HG02588 (cell line): ENCODE results near the gene CRMP1.

Experiments
- ATAC-seq: cut with Tn5 transposase; IDR thresholded peaks from one replicate; pipeline ENCODE4 v1.9.1; 2021; ENCODE audit warnings: mild to moderate bottlenecking, moderate library complexity; ENCODE audit not compliant: unreplicated experiment

The CRMP1 gene

DNA sequence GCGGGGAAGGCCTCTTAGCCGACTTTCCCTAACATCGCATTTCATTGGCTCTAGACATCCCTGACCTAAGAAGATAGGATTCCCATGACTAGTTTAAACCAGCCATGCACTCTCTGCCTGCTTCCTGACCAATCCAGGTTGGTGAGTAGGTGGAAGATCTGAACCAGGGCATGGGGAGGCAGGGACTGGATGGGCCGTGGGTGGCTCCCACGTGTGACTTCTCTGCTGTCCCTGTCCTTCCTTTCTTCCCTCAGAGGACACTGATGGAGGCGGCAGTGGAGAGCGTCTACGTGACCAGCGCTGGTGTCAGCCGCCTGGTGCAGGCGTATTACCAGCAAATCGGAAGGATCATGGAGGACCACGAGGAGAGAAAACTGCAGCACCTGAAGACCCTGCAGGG lies 91.2 kb downstream of the CRMP1 start:
- ATAC-seq, result no peak

DNA sequence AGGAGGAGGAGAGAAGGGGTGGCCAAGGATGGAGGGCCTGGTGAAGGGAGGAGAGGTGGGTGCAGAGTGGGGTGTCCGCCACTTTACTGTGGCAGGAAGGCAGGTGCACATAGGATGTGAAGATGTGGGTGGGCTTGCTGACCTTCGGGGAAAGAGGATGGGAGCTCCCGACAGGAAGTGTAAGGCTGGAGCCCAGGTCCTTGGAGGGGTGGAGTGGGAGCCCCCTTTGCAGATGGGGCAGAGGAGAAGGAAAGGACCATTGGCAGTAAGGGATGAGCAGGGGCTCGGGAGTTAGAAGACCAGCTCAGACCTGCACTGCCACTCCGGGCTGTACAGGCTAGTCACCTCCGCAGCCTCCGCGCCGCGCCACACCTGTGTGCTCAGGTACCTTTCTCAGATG lies 92.4 kb downstream of the CRMP1 start:
- no peak for ATAC-seq

DNA sequence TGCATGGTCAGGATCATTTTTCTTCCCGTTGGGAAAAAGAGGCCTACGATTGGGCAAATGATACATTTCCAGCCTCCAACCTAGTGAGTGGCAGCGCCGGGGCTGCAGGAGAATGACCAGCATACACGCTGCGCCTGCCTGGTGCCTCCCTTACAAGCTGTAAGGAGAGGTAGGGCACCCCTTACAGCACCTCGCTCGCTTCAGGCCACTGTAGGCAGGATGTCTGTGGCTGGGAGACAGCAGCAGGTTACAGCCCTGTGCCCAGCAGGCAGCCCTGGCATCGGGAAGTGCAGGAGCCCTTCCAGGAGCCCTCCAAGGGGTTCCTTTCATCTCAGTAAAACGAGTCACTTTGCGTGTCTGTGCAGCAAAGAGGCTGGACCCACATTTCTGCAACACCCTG lies 93.5 kb downstream of the CRMP1 start:
- ATAC-seq, result no peak

DNA sequence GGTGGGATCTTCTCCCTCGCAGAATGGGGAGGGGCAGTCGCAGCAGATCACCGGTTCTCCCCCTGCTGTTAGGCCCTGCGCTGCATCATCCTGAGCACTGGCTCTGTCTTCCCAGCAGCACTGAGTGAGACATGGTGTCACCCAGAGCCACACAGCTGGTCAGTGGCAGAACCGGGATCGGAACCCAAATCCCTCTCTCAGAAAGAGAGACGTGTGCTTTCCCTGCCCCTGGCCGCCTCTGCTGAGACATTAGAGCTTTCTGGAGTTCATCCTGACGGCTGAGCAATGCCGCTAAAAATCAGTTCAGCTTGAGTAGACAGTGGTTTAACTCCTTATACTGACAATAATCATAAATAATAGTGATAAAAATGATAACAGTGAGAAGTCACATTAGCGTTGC lies 93.9 kb downstream of the CRMP1 start:
- no peak for ATAC-seq

DNA sequence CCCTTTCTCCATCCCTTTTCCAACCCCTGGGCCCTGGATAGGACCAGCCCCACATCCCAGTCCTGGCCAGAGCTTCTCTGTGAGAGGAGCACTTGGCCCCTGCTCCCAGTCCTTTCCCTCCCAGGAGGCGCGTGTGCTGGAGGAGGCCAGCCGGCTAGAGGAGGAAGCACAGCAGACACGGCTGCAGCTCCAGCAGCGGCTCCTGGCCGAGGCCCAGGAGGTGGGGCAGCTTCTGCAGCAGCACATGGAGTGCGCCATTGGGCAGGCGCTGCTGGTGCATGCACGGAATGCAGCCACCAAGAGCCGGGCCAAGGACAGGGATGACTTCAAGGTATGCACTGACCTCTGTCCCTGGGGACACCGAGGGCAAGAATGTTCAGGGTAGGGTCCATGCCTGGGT lies 94.4 kb downstream of the CRMP1 start:
- ATAC-seq, result no peak

DNA sequence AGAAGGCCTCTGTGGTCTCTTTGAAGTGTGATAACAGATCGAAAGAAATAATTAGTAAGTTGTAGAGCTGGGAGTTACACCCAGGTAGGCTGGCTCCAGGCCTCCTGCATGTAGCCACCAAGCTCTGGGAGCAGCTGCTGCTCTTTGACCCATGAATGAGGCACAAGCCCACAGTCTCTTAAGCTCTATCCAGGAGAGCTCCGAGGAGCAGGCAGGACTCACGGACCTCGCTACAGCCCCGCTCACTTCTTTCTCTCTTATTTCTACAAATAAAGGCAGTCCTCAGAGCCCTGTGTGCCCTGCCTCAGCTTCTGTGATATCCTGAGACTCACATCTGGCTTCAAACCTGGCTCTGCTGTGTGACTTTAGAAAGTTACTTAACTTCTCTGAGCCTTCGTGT lies 95.0 kb downstream of the CRMP1 start:
- no peak for ATAC-seq

DNA sequence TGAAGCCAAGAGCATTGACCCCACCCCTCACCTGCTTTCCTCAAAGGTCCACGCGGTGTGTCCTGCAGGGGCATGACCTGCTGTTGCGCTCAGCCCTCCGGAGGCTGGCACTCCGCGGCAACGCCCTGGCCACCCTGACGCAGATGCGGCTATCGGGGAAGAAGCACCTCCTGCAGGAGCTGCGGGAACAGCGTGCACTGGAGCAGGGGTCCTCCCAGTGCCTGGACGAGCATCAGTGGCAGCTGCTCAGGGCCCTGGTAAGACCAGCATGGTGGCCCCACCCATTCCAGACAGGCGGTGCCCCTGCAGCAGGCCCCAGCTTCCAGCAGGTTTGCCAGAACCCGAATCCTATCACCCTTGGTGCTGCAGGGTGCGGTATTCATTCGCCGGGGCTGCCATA lies 95.9 kb downstream of the CRMP1 start:
- ATAC-seq, result no peak

DNA sequence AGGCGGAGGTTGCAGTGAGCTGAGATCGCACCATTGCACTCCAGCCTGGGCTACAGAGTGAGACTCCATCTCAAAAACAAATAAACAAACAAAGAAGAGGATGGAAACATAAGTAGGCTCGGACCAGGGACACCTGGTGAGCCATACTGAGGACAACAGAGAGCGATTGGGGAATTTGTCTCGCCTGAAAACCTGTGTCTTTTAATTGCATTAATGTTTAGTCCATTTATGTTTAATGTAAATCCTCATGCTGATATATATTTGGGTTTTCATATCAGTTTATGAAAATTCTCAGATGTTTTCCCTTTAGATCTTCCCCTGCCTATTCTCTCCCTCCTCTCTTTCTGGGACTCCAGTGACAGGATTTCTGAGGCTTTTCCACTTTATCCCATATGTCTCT lies 97.3 kb downstream of the CRMP1 start:
- ATAC-seq, result no peak

DNA sequence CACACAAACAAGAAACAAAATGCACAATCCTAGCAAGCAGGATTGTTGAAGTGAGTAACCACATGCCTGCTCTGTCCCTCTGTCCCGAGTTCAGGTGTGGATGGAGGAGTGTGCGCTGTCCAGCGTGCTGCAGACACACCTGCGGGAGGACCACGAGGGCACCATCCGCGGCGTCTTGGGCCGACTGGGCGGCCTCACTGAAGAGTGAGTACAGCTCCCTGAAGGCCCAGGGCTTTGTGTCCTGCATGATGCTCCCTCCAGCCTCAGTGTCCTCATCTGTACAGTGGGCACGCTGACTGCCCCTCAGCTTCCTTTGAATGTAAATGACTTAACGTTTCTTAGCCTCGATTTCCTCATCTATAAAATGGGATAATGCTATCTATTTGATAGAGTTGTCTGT lies 99.4 kb downstream of the CRMP1 start:
- no peak for ATAC-seq

DNA sequence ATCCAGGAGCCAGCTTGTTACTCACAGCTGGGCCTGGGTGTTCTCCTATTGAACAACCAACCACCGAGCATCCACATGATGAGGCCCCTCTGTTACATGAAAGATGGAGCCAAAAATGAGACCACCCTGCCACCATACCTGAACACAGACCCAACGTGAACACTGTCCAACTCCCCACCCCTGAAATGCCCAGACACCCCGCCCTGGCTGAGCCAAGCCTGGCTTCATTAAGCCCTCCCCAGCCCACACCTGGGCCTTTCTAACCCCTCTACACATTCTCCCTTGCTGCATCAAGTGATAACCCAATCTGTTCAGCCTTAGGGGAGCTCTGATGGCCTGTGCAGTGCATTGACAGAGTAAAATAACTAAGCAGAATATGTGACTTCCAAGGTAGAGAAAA lies 101.2 kb downstream of the CRMP1 start:
- ATAC-seq, result no peak

DNA sequence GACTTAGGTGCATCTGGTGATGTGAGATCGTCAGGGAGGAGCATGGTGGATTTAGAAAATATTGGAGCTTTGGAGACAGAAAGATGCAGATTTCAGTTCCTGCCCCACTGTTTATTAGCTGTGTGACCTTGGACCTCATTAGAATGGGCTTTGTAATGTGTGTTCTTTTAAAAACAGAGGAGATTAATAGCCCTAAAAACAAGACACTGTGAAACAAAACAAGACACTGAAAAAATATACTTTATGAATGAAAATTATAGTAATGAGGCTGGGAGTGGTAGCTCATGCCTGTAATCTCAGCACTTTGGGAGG lies 102.4 kb downstream of the CRMP1 start:
- no peak for ATAC-seq

DNA sequence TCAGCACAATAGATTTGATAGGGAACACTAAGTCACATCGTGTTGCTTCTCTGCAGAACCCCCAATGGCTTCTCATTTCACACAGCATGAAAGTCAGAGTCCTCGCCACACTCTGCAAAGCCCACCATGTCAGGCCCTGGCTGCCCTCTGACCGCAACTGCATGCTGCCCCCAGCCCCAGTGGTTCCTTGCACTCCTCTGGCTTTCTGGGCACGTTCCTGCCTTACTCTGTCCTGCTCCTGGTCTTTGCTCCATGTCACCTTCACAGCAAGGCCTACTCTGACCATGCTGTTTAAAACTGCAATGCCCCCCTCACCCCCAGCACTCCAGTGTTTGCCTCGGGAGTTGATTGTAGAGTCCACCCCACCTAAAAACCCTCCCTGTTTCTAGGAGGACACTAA lies 103.7 kb downstream of the CRMP1 start:
- ATAC-seq, result no peak

DNA sequence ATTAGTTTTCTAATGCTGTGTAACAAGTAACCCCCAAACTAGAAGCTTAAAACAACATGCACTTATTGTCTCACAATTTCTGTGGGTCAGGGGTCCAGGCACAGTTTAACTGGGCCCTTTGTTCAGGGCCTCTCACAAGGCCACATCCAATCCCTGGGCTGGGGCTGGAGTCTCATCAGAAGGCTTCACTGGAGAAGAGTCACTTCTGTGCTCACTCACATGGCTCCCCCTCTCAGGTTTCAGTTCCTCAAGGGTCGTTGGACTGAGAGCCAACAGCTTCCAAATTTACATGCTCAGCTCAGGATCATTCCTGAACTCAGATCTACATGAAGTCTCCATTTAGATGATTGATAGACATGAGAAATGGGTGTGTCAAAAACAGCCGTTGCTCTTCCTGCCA lies 104.7 kb downstream of the CRMP1 start:
- ATAC-seq, result no peak

DNA sequence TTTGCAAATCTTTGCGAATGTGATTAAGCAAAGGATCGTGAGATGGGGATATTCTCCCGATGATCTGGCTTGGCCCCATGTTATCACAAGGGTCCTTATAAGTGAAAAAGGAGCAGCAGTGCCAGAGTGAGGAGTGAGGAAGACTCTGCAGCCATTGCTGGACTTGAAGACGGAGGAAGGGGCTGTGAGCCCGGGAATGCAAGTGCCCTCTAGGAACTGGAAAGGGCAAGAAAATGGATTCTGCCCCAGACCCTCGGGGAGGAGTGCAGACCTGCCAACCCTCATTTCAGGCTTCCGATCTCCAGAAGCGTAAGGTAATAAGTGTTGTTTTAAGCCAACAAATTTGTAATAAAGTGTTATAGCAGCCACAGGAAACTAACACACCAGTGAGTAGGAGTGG lies 105.6 kb downstream of the CRMP1 start:
- ATAC-seq, result no peak

DNA sequence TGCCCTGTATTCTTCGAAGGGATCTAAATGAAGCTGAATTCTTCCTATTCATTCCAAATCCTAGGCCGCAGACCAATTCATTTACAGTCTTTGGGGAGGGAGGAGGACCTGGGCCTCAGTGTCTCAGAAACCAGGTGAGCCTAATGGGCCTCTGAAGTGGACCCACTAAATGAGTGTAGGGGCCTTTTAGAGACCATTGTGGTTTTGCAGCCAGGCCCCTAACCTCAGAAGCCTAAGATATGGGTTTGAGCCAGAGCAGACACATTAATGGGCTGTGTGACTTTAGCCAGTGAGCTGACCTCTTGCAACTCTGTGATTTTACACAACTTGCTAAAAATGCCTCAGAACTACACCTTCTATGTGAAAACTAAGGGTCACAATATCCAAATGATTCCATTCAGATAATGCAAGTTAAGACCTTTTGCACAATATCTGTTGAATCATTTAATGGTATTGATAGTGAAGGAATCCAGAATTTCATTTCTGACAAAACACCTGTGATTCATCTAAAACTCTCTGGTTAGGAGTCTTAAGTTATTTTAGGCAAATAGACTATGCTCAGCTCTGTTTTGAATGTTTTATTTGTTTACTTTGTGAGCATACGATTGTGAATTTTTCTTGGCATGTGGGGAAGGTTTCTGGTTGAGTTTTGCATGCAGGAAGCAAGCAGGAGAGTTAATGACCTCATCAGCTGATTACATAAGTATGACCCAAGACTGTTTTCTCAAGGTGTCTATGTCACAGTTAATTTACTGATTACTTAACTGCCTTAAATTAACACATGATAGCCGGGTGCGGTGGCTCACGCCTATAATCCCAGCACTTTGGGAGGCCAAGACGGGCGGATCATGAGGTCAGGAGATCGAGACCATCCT lies 106.8 kb downstream of the CRMP1 start:
- no peak for ATAC-seq

DNA sequence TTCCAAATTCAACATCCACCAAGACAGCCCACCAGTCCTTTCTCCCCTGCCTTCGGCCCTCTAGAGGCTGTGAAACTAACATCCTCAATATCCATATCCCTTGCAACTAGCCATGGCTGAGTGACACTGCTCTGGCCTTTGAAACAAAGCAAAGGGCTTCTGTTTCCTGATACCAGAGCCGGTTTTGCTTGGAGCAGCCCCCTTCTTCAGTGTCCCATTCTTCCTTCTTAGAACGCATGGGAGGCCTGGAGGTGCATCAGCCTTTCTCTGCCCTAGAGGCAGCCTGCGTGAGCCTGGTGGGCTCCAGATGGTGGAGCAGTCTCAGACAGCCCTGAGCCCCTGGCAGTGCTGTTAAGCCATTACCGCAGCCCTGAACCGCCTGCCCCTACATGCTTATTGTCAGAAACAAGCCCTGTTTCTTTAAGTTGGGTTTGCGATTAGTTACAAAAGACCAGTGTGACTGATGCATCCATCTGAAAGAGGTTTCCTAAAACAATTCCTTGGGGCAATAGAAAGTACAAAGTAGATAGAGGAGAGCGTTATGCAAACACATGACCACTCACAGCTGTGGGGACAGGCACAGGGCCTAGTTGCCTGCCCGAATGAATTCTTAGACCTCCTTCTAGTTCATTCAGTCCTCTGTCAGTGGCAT lies 107.8 kb downstream of the CRMP1 start:
- no peak for ATAC-seq

DNA sequence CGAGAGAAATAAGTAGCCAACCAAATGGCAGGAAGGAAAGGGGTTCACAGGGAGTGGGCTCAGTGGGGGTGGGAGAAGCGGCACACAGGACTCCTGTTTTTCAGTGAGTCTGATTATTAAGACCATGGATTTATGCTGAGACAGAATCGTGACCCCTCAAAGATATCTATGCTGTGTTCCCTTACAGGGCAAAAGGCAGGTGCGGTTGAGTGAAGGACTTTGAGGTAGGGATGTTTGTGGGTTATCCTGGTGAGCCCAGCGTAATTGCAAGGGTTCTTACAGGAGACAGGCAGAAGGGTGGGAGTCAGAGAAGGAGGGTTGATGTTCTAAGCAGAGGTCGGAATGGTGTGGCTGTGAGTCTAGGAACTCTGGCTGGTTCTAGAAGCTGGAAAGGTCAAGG lies 108.9 kb downstream of the CRMP1 start:
- no peak for ATAC-seq

DNA sequence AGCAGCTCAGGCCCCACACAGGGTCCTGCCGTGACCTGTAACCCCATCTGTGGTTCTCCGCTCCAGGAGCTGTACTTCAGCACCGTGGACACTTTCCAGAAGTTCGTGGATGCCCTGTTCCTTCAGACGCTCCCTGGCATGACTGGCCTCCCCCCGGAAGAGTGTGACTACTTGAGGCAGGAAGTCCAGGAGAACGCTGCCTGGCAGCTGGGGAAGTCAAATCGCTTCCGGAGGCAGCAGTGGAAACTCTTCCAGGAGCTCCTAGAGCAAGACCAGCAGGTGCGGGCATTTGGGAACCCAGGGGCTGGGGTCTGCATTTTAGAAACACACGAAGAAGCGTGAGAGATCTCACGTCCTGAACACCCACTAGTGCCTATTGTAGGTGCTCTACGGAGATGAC lies 109.4 kb downstream of the CRMP1 start:
- no peak for ATAC-seq

DNA sequence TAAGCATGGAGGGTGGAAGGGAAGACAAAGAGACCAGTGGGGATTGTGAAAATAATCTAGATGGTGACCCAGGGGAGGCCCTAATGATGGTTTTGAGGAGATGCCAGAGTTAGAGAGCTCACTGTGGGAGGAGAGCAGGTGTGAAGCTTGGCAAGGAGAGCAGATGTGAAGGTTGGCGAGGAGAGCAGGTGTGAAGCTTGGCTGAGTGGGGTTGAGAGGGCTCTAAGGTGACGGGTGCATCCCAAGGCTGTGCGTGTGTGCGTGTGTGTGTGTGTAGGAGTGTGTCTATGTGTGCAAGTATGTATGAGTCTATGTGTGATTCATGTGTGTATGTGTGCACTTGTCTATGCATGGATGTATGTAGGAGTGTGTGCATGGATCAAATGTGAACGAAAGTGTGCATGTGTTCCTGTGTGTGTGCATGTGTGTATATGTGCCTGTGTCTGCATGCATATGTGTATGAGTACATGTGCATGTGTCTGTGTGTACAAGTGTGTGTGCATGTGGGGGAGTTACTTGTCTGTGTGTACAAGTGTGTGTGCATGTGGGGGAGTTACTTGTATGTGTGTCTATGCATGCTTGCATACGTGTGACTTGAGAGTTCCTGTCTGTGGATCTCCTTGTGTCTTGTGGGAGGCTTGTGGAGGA lies 109.9 kb downstream of the CRMP1 start:
- no peak for ATAC-seq

DNA sequence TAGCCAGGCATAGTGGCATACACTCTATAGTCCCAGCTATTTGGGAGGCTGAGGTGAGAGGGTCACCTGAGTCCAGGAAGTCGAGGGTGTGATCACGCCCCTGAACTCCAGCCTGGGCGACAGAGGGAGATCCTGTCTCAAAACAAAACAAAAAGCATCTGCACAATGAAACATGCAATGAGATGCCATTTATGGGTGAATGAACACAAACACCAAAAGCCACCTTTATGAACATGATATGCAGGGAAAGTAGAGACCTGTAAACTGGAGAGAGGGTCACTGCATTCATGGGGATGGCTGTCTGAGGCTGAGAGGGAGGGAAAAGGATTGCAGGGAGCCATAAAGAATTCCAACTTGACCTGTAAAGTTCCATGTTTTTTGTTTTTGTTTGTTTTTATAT lies 111.2 kb downstream of the CRMP1 start:
- no peak for ATAC-seq

DNA sequence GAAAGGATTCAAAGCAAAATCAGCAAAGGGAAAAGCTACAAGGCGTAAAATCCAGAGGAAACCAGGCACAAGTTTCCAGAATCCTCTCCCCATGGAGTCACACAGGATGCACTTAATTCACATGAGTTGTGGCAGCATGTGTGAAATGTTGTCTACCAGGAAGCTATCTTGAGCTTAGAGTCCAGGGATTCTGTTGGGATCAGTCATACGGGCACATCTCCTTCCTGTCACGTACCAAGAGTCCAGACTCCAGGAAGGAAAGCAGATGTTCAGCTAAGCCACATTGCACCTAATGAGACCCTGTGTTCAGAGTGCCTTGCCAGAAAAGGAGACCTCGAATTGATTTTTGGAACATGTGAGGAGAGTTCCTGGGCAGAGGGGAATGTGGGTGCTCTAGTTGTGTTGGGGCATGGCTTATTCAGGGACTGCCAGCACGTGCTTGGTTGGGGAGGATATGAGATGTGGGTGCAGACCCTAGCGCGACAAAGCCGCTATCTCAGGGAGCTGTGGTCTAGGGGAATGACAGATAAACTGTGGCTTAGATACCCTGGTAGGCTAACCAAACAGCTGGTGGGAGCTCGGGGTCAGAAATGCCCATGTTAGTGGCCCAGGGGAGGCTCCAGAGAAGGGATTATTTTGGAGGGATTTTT lies 111.9 kb downstream of the CRMP1 start:
- no peak for ATAC-seq

DNA sequence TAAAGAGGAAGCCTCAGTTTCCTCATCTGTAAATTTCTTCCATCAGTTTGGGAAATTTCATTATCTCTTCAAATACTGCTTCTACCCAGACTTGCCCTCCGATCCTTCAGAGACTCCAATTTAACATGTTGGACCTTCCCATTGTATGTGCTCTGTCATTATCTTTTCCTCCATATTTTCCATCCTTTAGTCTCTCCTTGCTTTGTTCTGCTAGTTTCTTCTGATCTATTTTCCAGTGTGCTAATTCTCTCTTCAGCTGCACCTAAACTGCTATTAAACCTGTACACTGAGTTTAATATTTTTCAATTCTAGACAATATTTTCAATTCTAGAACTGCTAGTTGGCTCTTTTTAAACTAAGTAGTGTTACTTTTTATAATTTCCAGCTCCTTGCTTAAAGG lies 116.4 kb downstream of the CRMP1 start:
- ATAC-seq, result no peak
